A549 (cell line): ENCODE results near the gene PPP5C.

Source experiments
- CBX2 ChIP-seq: fragments of 200-600 bp; sonication (generic); IDR thresholded peaks from 2 replicates; pipeline ENCODE4 v1.6.1; 2016; ENCODE audit warnings: low read depth, mild to moderate bottlenecking, borderline replicate concordance
- ESRRA ChIP-seq: fragments of 150-350 bp; IDR thresholded peaks from 2 replicates; pipeline ENCODE4 v1.6.1; 2014; ENCODE audit warnings: mild to moderate bottlenecking, low read length, borderline replicate concordance
- JUN ChIP-seq, 2 experiments: fragments of >200 bp; sonication (Bioruptor Twin); formaldehyde crosslinking; IDR thresholded peaks; 2 replicates in 1 of 2; 3 replicates in 1 of 2; pipeline ENCODE4 v1.6.1; 2016 to 2017
- JUNB ChIP-seq: fragments of >200 bp; sonication (Bioruptor Twin); formaldehyde crosslinking; IDR thresholded peaks from 2 replicates; pipeline ENCODE4 v1.6.1; 2016
- TF ChIP-seq, protein P1 (sequence below): fragments of >200 bp; sonication (Bioruptor Twin); formaldehyde crosslinking; IDR thresholded peaks from 3 replicates; pipeline ENCODE4 v1.5.1; 2016

DNA sequence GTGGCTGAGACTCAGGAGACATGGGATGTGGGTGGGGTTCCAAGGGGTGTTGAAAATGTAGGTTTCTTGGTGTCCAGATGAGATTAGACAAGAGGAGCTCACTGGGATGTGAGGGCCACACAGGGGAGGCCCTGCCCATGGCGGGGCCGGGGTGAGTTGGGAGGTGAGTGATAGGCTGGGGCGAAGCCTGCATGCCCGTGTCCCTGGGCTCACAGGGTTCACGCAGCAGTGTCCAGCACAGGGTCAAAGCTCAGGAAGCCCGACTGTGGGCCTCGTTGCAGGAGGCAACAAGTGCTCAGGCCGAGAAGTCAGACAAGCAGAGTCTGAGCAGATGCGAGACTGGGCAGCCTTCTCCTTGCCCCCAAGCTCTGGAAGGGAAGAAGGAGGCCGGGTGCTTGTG lies 39.3 kb downstream of the PPP5C start:
- TF ChIP-seq, protein P1, sequence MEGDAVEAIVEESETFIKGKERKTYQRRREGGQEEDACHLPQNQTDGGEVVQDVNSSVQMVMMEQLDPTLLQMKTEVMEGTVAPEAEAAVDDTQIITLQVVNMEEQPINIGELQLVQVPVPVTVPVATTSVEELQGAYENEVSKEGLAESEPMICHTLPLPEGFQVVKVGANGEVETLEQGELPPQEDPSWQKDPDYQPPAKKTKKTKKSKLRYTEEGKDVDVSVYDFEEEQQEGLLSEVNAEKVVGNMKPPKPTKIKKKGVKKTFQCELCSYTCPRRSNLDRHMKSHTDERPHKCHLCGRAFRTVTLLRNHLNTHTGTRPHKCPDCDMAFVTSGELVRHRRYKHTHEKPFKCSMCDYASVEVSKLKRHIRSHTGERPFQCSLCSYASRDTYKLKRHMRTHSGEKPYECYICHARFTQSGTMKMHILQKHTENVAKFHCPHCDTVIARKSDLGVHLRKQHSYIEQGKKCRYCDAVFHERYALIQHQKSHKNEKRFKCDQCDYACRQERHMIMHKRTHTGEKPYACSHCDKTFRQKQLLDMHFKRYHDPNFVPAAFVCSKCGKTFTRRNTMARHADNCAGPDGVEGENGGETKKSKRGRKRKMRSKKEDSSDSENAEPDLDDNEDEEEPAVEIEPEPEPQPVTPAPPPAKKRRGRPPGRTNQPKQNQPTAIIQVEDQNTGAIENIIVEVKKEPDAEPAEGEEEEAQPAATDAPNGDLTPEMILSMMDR, result no peak
- no peak for TF ChIP-seq ESRRA
- TF ChIP-seq JUN (IDR thresholded peaks at IDR 0.05), result no peak
- TF ChIP-seq CBX2, result no peak
- no peak for TF ChIP-seq JUNB
